NCI-H345 treated with DMSO at 0.1 percent for 48 hours (cell line): ENCODE results near the gene NKD1.
"Not testable (repeated sequence)": the region's sequence is repeated elsewhere in the genome, so short reads cannot be mapped to it uniquely, and the experiment has no call there.

Source experiments
- DNase-seq: peaks from one replicate; lab custom pipeline; 2025; ENCODE audit not compliant: unreplicated experiment; lab: John Stamatoyannopoulos, UW

The NKD1 gene

DNA sequence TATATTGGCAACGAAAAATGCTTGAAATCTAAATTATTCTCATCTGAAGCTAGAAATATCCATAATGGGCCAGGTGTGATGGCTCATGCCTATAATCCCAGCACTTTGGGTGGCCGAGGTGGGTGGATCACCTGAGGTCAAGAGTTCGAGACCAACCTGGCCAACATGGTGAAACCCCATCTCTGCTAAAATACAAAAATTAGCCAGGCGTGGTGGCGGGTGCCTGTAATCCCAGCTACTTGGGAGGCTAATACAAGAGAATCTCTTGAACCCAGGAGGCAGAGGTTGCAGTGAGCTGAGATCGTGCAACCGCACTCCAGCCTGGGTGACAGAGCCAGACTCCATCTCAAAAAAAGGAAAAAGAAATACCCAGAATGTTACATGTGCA is 11.9 kb upstream of the NKD1 start:
- not testable (repeated sequence) for DNase-seq

DNA sequence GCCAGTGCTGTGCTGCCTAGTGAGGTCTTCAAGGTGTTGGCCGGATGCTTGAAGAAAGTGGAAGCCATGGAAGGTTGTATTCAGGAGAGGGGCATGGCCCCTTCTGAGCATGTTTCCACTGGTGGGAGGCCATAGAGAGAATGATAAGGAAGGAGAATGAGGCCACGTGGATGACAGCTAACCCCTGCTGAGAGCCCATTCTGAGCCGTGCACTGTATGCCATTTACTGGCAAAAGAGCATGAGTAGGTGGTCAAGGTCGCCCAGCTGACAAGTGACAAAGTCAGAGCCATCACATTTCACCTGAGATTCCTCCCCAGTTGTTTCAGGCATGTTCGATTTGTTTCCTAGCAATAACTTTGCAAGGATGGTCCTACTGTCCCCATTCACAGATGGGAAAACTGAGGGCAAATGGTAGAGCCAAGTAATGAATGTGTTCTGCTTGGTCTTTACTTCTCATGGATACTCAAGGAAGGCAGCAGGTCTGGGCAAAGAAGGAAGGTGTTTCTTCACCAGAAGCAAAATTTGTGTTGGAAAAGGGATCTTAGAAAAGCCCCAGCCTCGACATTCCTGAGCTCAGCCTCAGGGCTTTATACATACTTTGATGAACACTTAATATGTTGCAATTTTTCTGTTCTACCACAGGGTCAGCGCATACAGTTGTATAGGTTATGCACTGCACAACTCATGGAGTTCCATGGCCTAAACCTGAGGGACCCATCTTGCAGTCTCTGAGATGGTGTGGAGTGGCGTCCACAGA is 10.5 kb upstream of the NKD1 start:
- DNase-seq, result no peak

DNA sequence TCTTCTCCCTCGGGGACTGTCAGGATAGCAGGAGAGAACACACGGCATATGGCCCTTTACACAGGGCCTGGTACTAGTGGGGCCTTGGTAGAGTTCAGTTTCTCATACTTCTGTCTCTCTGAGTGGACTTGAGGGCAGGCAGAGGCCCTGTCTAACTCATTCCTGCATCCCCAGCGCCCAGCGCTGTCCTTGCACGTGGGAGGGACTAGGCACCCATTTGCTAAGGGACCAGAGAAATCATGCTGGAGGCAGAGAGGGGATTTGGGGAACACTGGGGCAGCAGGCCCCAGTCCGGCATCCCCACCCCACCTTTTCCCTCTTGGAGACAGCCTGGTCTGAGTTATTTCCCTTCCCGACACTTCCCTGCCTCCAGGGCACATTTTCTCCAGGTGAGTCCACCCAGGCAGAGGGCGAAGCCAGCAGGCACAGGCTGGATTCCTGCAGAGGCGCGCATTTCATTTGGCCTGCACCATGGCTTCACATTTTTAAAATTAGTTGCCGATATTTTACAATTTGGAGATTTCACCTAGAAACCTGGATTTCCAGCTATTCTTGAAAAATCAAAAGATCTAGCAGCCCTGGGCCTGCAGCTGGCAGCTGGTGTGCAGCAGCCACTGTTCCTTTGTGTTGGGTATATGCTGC is 9.7 kb upstream of the NKD1 start:
- DNase-seq, result no peak

DNA sequence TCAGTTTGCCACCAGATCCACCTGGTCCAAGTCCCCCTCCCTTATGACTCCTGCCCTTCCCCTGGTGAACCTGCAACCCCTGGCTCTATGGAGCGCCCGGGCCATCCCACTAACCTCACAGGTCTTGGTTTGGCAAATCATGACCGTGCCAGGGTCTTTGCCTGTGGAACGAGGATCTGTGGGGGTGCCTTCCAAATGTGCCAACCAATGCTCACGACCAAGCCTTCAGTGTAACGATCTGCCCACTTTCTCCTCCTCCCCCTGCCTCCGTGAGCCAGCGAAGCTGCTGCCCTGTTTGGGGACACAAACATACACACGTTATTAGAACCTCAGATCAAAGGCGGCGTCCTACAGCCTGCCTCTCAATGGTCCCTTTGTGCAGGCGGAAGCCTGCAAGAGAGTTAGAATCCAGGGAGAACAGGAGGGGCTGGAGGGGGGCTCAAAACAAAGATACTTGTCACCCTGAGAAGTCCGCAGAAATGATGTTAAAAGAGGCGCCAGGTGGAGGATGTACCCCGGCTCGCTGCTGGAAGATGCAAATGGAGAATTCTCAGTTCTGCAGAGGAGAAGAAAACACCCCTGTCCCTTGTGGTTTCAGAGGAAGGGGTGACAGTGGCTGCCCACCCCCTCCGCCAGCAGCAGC is 9.0 kb upstream of the NKD1 start:
- DNase-seq, result no peak

DNA sequence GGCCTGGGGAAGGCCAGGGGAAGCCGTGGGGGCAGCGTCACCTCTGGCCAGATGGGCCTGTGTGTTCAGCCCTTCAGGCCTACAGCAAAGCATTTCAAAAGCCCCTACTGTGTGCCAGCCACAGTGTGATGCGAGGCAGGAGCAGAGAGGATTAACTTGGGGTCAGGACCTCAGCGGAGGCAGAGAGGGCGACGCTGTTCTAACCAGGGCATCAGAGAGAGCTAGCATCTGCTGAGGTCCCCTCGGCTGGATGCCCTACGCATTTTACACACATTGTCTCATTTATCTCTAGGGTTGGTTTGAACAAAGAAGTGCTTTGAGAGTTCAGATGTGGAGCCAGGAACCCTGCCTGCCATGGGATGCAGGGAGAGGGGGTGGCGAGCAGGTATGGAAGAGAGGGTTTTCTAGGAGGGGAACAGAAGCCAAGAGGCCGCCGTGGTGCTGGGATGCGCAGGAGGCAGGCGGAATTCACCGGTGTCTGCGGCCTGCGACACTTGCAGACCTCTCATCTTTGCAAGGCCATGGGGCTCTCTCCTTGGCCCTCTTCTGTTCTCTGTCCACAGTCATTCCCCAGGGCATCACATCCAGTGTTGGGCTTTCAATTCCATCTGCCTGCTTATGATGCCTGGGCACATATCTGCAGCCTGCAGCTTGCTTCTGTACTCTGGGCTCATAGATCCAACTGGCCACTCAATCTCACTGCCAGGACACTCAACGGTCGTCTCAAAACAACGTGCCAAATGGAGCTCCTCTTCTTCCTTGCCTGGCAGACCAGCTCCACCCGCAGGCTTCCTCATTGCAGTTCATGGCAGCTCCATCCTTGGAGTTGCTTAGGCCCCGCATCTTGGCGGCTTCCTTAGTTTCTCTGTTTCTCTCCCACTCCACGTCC is 8.1 kb upstream of the NKD1 start:
- DNase-seq, result no peak

DNA sequence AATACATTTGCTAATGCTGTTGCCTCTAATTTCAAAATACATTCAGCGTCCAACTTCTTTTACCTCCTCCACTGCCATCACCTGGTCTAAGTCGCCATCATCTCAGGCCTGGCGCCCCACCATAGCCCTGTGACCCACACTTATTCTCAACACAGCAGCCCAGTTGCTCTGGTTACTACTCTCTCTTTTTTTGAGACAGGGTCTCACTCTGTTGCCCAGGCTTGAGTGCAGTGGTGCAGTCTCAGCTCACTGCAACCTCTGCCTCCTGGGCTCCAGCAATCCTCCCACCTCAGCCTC is 7.5 kb upstream of the NKD1 start:
- DNase-seq, result no peak

GRCh38 chr16:50542703-50543102 is 5.5 kb upstream of the NKD1 start:
- no peak for DNase-seq

GRCh38 chr16:50546125-50546524 is 2.1 kb upstream of the NKD1 start:
- DNase-seq, result no peak

GRCh38 chr16:50547340-50548124 is 664 bp upstream of the NKD1 start:
- peak; percentile 2 for DNase-seq

- DNase-seq, result no peak
Observed at GRCh38 chr16:50548909-50549560, 839 bp downstream of the NKD1 start.

DNA sequence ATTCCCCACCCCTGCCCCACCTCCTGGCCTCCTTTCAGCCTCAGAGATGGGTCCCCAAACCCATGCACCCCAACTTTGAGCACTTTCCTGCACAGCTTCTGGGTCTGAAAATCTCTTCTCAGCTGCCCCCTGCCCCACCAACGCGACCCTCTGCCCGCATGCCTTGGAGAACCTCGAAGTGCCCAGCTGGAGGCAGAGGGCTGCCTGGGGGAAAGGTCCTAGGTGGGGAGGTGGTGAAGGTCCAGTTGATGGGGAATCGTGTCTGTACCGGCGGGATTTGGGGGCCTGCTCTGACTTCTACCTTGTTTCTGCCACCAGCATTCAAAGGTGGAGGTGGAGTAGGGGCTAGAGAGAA is 1.3 kb downstream of the NKD1 start:
- DNase-seq, result no peak

DNA sequence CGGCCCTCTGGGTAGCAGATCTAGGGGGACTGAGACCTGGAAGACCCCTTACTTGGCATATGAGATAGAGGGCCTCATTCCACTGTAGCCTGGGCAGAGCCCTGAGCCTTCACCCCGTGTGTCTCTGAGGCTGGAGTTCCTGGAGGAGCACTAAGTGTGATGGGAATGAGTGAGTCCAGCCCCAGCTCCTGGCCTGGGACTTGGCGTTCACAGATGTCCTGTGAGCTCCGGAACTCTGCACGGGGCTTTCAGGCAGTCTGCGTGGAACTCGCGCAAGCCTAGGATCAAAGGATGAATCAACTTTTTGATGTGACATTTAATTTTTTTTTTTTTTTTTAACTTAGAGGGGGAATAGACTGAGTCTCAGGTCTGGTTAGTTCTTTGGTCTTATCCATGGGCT is 1.8 kb downstream of the NKD1 start:
- no peak for DNase-seq

DNA sequence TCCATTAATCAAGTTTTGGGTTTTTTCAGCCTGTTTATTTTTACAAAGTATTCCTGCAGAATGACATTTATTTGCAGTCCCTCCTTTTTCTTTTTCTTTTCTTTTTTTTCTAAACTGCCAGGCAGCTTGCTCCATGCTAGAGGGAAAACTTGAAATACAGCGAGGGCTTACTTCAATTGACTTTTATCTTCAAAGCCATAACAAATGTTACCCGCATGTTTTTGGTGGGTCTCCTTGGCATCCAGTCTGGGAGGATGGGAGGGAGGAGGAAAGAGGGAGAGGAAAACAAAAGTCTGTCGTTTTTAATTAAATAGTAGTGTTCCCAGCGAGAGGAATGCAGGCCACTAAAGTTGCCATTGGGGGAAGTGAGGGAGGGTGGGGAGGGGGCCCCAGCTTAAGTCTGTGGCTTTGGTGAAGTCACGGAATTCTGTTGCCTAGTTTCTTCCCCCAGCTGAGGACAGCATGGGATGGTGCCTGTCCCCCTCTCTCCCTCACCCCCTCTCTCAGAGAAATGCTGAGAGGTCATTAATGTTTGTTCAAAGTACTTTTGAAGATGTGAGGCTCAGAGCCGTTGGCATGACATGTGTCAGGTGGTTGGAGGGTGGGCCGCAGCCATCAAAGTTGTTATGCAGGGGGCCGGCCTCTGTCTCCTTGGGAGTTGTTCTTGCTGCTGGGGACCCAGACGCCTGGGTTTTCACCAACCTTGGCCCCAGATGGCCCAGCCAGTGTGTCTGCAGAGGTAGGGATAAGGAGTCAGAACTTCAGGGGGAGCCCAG is 2.9 kb downstream of the NKD1 start:
- no peak for DNase-seq

- DNase-seq, result no peak
Observed at GRCh38 chr16:50552476-50553101, 4.4 kb downstream of the NKD1 start.

DNA sequence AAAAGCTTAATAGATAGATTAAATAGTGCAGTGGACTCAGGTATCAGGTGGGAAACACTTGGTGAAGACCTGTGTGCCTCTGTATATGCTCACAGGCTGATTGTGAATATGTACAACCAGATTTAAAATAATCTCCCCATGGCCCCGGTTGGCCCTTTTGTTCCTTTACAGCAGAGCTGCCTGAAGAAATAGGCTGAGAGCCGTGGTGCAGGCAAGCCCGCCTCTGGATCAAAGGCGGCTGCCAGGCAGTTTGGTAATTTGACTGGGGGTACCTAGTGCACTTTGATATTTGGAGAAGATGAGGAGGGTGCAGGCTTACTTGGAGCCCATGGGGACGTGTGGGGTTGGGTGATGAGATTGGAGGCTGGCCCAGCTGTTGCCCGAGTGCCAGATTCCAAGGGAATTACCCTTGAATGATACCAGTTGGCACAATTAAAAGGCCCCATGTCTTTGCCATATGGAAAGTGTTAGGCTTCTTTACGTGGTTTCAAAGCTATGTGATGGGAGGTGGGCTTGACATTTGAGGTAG is 5.0 kb downstream of the NKD1 start:
- DNase-seq, result no peak

GRCh38 chr16:50553731-50554360 is 5.7 kb downstream of the NKD1 start:
- no peak for DNase-seq

DNA sequence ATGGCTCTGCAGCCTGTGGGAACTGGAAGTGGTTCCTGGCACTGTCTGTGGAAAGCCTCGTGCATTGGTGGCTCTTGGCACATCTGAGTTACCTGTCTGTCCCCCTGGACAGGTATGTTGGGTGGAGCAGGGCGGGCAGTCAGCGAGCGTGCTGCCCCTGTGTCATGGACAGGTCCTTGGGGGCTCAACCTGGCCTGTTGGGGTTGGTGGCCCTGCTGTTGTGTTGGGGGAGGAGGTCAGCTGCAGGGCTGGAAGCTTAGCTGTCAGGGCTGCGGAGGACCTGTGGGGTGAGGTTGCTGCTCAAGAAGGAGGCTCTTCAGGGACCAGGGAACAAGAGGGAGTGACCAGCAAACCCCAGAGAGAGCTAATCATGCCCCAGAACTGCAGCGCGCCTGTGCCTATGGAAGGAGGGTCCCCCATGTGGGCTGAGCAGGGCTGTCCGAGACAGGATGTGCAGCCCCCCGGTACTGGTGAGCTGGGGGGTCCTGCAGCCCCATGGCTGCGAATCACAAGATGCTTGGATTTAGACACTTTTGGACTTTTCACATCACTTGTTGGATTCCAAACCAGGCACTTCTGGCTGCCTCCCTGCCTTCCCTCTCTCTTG is 7.2 kb downstream of the NKD1 start:
- DNase-seq, result no peak
